Thyroid gland (tissue), 4 donors: ENCODE measurements around the gene CLEC19A. TPM values are rescaled to one million over a fixed set of nuclear protein-coding genes. Genes with fewer than 3 reads are reported as not detected.

Experiments
- DNase-seq, 2 donors: peaks; one replicate each; pipeline ENCODE4 v3.0.0-alpha.2; 2019
- H3K27ac ChIP-seq, 3 donors: fragments of 200-600 bp; sonication (generic); 1 replicate in 2 of 3; 2 replicates in 1 of 3; pipeline ENCODE4 v1.5.1; 2016 to 2019; ENCODE audit warnings: mild to moderate bottlenecking in 1 of 3, moderate library complexity in 1 of 3
- H3K27me3 ChIP-seq: fragments of 200-600 bp; sonication (generic); one replicate; pipeline ENCODE4 v1.5.1; 2019
- H3K36me3 ChIP-seq, 2 donors: fragments of 200-600 bp; sonication (generic); one replicate each; pipeline ENCODE4 v1.5.1; 2016 to 2019
- H3K4me1 ChIP-seq, 2 donors: fragments of 200-600 bp; sonication (generic); one replicate each; pipeline ENCODE4 v1.5.1; 2017 to 2019
- H3K4me3 ChIP-seq, 3 donors: fragments of 200-600 bp; sonication (generic); replicated peaks in 1 of 3; 1 replicate in 2 of 3; 2 replicates in 1 of 3; pipeline ENCODE4 v1.5.1; 2016; ENCODE audit warnings: mild to moderate bottlenecking in 1 of 3
- H3K9me3 ChIP-seq: fragments of 200-600 bp; sonication (generic); one replicate; pipeline ENCODE4 v1.5.1; 2017
- CTCF ChIP-seq, 6 experiments: fragments of 200-600 bp in 3 of 6; fragments of 450-650 bp in 3 of 6; sonication (generic) in 3 of 6; IDR thresholded peaks; one replicate each; pipeline ENCODE4 v1.5.1; 2016 to 2019; ENCODE audit warnings: antibody characterized with exemption in 6 of 6, mild to moderate bottlenecking in 2 of 6, inconsistent platforms in 1 of 6, moderate library complexity in 1 of 6
- POLR2A ChIP-seq, 2 donors: fragments of 450-650 bp; IDR thresholded peaks; one replicate each; pipeline ENCODE4 v1.6.1; 2017; ENCODE audit warnings: antibody characterized with exemption in 2 of 2, mild to moderate bottlenecking in 2 of 2, moderate library complexity in 1 of 2
- WGBS, 2 donors: methylation state at CpG; one replicate each; pipeline ENCODE4 v1.1.5; 2017; 5-methylcytosine and 5-hydroxymethylcytosine counted together
- intact Hi-C: fragments of 100-400 bp; cut with DNase I; formaldehyde crosslinking; loops from one replicate; pipeline ENCODE4 v1.15.1; 2023
- total RNA-seq, 4 donors: library from RNA; depleted of rRNA; stranded (reverse); fragments of >200 nt; gene quantifications; one replicate each; pipeline ENCODE4 v1.2.3, GENCODE V29; 2016

Gene CLEC19A
- total RNA-seq, 4 donors from 2014 or later: not detected

DNA sequence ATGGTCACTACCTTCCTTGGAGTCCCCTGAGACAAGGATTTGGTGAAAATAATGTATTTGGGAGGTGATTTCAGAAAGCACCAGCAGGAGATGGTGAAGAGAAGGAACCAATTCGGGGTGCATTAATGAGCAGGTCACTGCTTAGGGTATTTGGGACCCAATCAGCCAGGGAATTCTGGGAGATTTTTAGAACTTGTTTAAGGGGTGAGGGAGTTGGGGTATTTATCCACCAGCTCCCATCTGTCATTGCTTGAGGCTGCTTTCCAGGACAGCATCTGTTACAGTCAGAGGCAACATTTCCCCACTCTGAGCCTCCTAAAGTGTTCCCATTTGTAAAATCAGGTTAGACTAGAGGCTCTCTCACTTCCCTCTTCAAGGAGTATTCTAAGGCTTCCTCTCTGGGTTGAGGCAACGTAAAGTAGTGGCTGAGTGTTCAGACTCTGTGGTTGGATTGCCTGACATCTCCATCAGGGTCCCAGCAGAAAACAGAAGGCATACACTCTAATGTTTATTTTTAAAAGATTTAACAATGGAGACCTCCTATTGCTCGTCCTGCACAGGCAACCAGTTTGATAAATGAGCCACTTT, 60.9 kb downstream of the CLEC19A start:
- peaks cover 7 to 13% of the 10 kb centered on the region in 2 donors for H3K4me1 ChIP-seq
- no peaks in the 10 kb centered on the region for H3K9me3 ChIP-seq
- TF ChIP-seq POLR2A (IDR thresholded peaks at IDR 0.05) (no peak), CTCF (IDR thresholded peaks at IDR 0.05) (no peak)
- H3K4me3 ChIP-seq: no peak overlapping the region
- H3K27me3 ChIP-seq: no peaks in the 10 kb centered on the region
- no peak for DNase-seq
- H3K36me3 ChIP-seq: no peaks in the 10 kb centered on the region
- intact Hi-C loops: no loop called here
- H3K27ac ChIP-seq: no peak overlapping the region
- WGBS, 2 donors: 43 to 72% methylated on average over 3 of the region's 3 CpGs

DNA sequence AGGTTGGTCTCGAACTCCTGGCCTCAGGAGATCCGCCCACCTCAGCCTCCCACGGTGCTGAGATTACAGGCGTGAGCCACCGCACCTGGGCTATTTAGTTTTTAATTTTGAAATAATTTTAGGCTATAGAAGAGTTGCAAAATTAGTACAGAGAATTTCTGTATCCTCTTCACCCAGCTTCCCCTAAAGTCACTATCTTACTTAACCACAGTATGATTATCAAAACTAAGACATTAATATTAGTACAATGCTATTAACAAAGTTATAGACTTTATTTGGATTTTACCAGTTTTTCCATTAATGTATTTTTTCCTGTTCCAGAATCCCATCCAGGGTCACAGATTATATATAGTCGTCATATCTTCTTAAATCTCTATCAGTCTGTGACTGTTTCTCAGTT, 62.6 kb downstream of the CLEC19A start:
- peaks cover 7 to 13% of the 10 kb centered on the region in 2 donors for H3K4me1 ChIP-seq
- intact Hi-C loops: no loop called here
- no peak for DNase-seq
- no peaks in the 10 kb centered on the region for H3K36me3 ChIP-seq
- H3K27me3 ChIP-seq: no peaks in the 10 kb centered on the region
- 88 to 91% methylated on average over 6 of the region's 6 CpGs for WGBS, 2 donors
- TF ChIP-seq CTCF (IDR thresholded peaks at IDR 0.05) (no peak), POLR2A (IDR thresholded peaks at IDR 0.05) (no peak)
- H3K9me3 ChIP-seq: no peaks in the 10 kb centered on the region
- H3K27ac ChIP-seq: no peak overlapping the region
- no peak overlapping the region for H3K4me3 ChIP-seq

- intact Hi-C loops: no loop called here
- TF ChIP-seq CTCF (IDR thresholded peaks at IDR 0.05): no peak
- no peak for TF ChIP-seq POLR2A (IDR thresholded peaks at IDR 0.05)
- H3K4me3 ChIP-seq: no peak overlapping the region
- WGBS, 2 donors: 37 to 39% methylated on average over 11 of the region's 11 CpGs
- no peak overlapping the region for H3K27ac ChIP-seq
- H3K36me3 ChIP-seq: no peaks in the 10 kb centered on the region
- DNase-seq: no peak
- no peaks in the 10 kb centered on the region for H3K9me3 ChIP-seq
- peaks cover 7 to 12% of the 10 kb centered on the region in 2 donors for H3K4me1 ChIP-seq
- no peaks in the 10 kb centered on the region for H3K27me3 ChIP-seq
These were observed 63.2 kb downstream of the CLEC19A start for GRCh38 chr16:19348578-19349315.

DNA sequence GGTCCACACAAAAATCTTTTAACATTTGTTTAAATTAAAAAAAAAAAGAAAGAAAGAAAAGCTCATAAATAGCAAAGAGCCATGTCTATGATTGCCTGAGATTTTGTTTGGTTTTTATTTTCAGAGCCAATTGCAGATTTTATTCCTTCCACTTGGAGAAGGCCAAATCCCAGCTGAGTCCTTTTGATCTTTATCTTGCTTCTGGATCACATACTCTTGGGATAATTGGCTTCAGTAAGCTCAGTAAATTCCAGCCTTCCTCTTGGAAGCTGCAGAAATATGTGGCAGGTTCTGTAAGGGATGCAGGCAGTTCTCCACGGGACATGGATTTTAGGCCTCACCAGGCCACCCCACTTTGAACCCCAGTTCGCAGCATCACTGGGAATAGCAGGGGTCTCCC, 68.8 kb downstream of the CLEC19A start:
- H3K36me3 ChIP-seq: no peaks in the 10 kb centered on the region
- intact Hi-C loops: no loop called here
- TF ChIP-seq POLR2A (IDR thresholded peaks at IDR 0.05) (no peak), CTCF (IDR thresholded peaks at IDR 0.05) (no peak)
- no peak for DNase-seq
- no peaks in the 10 kb centered on the region for H3K9me3 ChIP-seq
- no peak overlapping the region for H3K4me3 ChIP-seq
- H3K4me1 ChIP-seq: no peaks in the 10 kb centered on the region
- H3K27ac ChIP-seq: no peak overlapping the region
- WGBS, 2 donors: 66 to 75% methylated on average over 2 of the region's 2 CpGs
- H3K27me3 ChIP-seq: no peaks in the 10 kb centered on the region
